ENCODE measurements around the gene ARHGEF2.

Gene ARHGEF2

DNA sequence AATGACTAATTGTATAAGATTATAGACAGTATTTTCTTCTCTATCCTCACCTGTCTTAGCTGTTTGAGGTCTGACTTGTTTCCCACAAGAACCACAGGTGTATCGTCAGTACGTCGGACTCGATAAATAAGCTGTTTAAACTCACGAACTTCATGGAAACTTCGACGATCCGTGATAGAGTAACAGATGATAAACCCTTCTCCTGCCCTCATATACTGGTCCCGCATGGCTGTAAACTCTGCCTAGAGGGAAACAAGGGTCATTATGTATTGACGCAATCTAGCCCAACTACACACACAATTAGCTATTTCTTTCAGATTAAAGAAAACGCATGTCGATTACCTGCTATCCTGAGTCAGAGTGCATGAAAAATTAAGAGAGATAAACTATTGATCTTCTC, 74.1 kb downstream of the ARHGEF2 start:
- DNase-seq, result no peak

DNA sequence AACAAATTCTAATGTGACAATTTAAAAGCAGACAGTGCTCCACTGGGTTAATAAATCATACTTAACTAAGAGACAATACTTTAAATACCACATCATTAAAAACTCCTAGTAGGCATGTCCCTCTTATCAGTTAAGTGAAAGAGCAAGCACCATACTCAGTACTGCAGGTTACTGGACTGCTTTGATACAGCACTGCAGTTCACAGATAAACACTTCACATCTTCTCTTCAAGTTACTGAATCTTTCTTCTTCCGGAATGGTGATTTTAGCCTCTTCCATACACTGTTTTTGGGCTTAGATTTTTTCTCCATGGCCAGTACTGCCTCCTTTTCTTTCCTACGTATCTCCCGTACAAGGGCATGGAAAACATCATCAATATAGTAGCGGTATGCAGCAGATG, 78.2 kb downstream of the ARHGEF2 start:
- no peak for DNase-seq

DNA sequence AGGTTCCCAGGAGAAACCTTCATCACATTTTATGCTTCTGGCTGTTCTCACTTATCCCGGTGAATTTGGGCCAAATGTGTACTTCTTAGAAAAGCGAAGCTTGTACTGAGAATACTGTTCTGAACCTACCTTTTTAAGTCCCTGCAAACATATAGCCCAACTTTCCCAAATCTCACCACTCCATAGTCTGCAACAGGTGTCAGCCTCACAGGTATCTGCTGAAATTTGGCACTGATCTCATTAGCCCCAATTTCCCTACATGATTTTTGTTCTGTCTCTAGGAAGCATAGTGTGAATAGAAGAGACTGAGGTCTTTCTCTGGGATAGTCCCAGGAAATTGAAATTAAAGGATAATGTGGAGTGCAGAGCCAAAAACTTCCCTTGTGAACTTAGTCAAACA, 78.7 kb downstream of the ARHGEF2 start:
- no peak for DNase-seq

DNA sequence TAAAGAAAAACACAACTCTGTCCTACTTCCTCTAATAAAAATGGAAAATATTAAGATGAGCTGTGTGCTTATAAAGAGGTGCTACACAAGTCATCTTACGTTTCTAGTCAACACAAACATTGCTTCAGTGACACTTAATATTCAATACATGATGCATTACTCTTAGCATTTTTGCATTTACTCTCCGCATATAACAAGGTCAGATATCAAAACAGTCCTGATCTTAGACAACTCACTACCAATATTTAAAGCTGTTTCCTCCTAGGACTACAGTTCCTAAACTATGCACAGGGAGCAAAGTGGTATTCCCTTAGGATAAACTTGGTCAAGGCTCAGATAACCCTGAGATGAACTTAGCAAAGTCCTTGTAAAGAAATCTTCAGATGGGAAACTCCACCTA, 79.5 kb downstream of the ARHGEF2 start:
- no peak for DNase-seq

DNA sequence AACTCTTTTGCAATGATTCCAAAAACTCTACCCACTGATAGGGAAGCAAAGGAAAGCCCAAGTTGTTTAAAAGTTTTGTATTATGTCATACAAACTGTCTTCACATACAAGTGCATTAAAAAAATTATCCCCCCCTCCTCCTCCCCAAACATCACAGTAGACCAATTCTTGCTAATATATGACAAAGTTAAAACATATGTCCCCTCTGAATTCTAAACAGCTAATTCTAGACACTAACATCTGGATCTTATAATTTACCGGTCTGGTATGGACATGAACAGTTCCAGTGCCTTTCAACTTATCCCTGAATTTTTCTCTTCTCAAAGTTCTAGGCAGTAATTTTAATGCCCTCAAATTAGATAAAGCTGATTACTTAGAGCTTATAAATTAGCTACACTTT, 80.6 kb downstream of the ARHGEF2 start:
- DNase-seq, result no peak
